Measurements from ENCODE around the gene STK11IP. TPM values are rescaled to one million over a fixed set of nuclear protein-coding genes. Genes with fewer than 3 reads are reported as not detected.
"Not testable (repeated sequence)": the region's sequence is repeated elsewhere in the genome, so short reads cannot be mapped to it uniquely, and the experiment has no call there.

Gene STK11IP
- total RNA-seq, 1 donor from 2014 or later = 6.9 TPM

- no peak for DNase-seq (ENCODE audit: low read depth, low spot score)
Measured at GRCh38 chr2:219645631-219646527, 48.2 kb downstream of the STK11IP start.

DNA sequence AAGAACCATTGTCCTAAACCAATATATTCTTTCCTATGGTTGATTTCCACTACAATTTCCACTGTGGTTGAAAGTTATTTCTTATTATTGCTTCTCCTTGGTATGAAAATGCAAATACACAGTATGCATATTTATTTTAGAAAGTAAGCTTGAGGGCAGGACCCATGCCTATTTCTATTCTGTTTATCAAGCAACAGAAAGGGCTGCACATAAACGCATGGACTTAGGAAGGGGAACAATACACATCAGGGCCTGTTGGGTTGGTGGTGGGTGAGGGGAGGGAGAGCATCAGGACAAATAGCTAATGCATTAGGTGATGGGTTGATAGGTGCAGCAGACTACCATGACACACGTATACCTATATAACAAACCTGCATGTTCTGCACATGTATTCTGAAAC lies 50.5 kb downstream of the STK11IP start:
- DNase-seq (ENCODE audit: low read depth, low spot score) = no peak

GRCh38 chr2:219648963-219649362 lies 51.3 kb downstream of the STK11IP start:
- DNase-seq (ENCODE audit: low read depth, low spot score) = no peak

GRCh38 chr2:219650426-219651248 lies 53.0 kb downstream of the STK11IP start:
- DNase-seq (ENCODE audit: low read depth, low spot score) = no peak

DNA sequence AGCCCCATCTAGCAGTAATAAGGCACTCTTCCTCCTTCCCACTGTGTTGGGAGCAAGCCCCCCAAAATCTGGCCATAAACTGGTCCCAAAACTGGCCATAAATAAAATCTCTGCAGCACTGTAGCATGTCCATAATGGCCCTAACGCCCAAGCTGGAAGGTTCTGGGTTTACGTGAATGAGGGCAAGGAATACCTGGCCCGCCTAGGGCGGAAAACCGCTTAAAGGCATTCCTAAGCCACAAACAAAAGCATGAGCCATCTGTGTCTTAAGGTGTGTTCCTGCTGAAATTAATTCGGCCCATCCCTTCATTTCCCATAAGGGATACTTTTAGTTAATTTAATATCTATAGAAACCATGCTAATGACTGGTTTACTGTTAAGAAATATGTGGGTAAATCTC lies 54.0 kb downstream of the STK11IP start:
- DNase-seq (ENCODE audit: low read depth, low spot score) = not testable (repeated sequence)

DNA sequence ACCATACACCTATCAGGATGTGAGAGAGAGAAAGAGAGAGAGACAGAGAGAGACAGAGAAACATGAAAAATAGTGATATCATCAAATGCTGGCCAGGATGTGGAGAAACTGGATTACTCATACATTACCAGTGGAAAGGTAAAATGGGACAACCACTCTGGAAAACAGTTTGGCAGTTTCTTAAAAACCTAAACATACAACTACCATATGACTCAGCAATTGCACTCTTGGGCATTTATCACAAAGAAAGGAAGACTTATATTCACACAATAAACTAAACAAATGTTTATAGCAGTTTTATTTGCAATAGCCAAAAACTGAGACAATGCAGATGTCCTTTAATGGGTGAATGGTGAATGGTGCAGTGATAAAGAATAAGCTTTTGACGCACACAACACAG lies 58.9 kb downstream of the STK11IP start:
- DNase-seq (ENCODE audit: low read depth, low spot score) = no peak

DNA sequence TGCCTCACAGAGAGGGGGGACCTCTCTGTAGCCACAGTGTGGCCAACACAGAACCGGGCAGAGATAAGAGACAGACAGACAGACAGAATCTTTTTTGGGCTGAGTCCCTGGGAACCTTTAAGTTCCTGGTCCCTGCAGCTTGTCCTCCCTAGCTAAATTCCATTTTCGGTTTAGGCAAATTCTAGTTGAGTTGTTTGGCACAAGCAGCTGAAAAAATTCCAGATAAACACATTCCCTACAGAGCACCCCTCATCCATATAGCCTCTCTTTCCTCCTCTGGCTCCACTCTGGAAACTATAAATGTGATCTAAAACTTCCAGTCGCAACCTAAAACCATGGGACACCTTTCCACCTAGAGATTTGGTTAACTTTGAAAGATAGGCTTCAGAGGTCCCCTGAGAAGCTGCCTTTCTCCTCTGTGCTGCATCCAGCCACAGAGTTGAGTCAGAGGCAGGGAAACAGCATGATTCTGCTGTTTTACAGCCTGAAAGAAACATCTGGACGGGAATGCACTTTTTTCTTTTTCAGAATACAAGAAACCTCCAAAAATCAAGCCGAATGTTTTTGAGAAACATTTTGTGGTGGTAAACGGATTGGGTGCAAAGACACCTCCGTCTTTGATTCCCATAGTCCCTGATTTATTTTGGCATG lies 60.7 kb downstream of the STK11IP start:
- DNase-seq (ENCODE audit: low read depth, low spot score) = no peak

- no peak for DNase-seq (ENCODE audit: low read depth, low spot score)
Measured at GRCh38 chr2:219658874-219659273, 61.2 kb downstream of the STK11IP start.

DNA sequence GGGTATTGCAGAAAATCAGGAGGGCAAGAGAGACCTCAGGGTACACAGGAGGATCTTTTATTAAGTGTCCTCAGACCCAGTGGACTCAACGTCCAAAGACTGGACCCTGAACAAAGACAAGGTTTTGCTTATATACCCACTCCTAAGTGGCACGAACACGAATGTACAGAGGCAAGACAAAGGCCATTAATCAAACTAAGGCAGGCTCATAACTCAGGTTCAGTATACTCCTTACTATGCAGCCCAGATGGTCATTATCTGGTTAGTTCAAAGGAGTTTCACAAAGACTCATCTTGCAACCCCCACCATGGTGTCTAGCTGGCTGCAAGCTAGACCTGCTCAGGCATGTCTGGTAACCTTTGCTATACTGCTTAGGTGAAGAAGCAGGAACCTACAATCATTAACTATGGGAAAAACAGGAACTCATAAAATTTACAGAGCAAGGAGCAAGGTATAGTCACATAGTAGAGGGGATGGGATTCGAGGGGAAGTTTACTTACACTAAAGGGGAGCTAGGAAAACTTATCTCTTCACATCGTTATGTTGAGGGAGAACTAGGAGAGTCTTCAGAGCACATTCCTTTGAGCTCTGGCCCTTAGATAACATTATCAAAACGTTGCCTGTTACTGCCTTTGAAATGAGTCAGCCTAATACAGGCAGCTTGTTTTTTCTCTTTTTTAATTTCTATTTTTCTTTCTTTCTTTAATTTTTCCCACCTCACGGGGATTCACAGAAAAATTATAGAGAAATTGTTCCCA lies 63.7 kb downstream of the STK11IP start:
- DNase-seq (ENCODE audit: low read depth, low spot score) = no peak

GRCh38 chr2:219661955-219662395 lies 64.3 kb downstream of the STK11IP start:
- no peak for DNase-seq (ENCODE audit: low read depth, low spot score)

DNA sequence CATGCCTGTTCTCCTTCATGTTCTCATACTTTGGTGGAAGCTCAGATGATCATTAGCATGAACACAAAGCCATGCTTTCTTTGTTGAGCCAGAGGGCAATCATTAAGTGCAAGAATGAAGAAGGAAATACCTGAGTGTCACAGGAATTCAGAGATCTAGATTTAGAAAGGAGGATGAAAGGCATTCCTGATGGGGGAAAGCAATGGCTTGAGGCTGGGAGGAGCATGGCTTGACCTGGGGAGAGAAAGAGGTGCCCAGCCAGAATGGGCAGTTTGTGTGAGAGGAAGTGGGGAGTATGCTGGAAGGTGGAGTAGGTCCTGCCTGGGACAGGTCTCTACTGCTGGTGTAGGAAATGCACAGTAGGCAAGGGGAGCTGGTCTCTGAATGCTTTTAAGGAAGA lies 64.9 kb downstream of the STK11IP start:
- DNase-seq (ENCODE audit: low read depth, low spot score) = no peak

DNA sequence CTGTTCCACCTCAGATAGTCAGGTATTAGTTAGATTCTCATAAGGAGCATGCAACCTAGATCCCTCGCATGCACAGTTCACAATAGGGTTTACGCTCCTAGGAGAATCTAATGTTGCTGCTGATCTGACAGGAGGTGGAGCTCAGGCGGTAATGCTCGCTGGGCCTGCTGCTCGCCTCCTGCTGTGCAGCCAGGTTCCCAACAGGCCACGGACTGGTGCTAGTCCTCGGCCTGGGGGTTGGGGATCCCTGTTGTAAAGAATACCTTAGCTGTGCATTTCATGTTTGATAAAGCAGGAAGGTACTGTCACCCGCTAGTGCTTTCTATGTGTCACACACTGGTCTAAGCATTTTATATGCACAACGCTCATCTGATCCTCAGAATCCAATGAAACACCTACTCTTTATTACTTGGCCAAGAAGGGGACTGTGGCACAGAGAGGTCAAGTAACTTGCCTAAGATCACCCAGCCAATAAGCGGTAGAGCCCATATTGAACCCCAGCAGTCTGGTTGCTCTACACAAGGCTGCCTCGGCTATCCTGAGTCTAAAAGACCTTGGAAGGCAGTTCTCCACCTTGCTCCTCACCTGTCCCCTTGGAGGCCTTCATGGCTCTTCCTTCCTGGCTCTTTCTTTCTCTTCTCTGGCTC lies 65.6 kb downstream of the STK11IP start:
- no peak for DNase-seq (ENCODE audit: low read depth, low spot score)

GRCh38 chr2:219664041-219664440 lies 66.4 kb downstream of the STK11IP start:
- DNase-seq (ENCODE audit: low read depth, low spot score) = no peak

- no peak for DNase-seq (ENCODE audit: low read depth, low spot score)
Measured at GRCh38 chr2:219664944-219665343, 67.3 kb downstream of the STK11IP start.

- no peak for DNase-seq (ENCODE audit: low read depth, low spot score)
Measured at GRCh38 chr2:219665926-219666325, 68.3 kb downstream of the STK11IP start.

Other genes with a start within 250 kb of the STK11IP start
- gene DNPEP, start 209.9 kb upstream of the STK11IP start, total RNA-seq = 50.0 and 60.6 TPM in 2 replicates
- not detected in 2 replicates for gene DES, start 179.5 kb upstream of the STK11IP start, total RNA-seq
- gene SPEG, start 163.0 kb upstream of the STK11IP start, total RNA-seq = 0.39 and 1.8 TPM in 2 replicates
- gene GMPPA, start 99.0 kb upstream of the STK11IP start, total RNA-seq = 44.5 and 45.1 TPM in 2 replicates
- not detected in 2 replicates for gene ASIC4, start 83.4 kb upstream of the STK11IP start, total RNA-seq
- 0.35 and 0.86 TPM in 2 replicates for gene CHPF, start 54.0 kb upstream of the STK11IP start, total RNA-seq
- not detected in 2 replicates for gene TMEM198, start 53.8 kb upstream of the STK11IP start, total RNA-seq
- 15.6 and 22.2 TPM in 2 replicates for gene OBSL1, start 26.3 kb upstream of the STK11IP start, total RNA-seq
- not detected in 2 replicates for gene INHA, start 25.5 kb upstream of the STK11IP start, total RNA-seq
- gene SLC4A3, start 29.8 kb downstream of the STK11IP start, total RNA-seq = 0.07 and 0.13 TPM in 2 replicates

All from pulmonary artery endothelial cell (primary cell).